ENCODE measurements around the gene TP53AIP1.
"Not testable (repeated sequence)": the region's sequence is repeated elsewhere in the genome, so short reads cannot be mapped to it uniquely, and the experiment has no call there.

TP53AIP1 gene

GRCh38 chr11:128920666-128921065, 22.0 kb downstream of the TP53AIP1 start:
- TF ChIP-seq CTCF (IDR thresholded peaks at IDR 0.05; ENCODE audit: borderline replicate concordance, insufficient read depth, low read depth, low read length) = no peak
- H3K4me3 ChIP-seq (ENCODE audit: low read depth, low read length) = no peak overlapping the region

- H3K4me3 ChIP-seq (ENCODE audit: low read depth, low read length) = not testable (repeated sequence)
These were observed 23.0 kb downstream of the TP53AIP1 start for GRCh38 chr11:128919635-128920034.

GRCh38 chr11:128919216-128919615, 23.5 kb downstream of the TP53AIP1 start:
- H3K4me3 ChIP-seq (ENCODE audit: low read depth, low read length) = no peak overlapping the region
- no peak for TF ChIP-seq CTCF (IDR thresholded peaks at IDR 0.05; ENCODE audit: borderline replicate concordance, insufficient read depth, low read depth, low read length)

- H3K4me3 ChIP-seq (ENCODE audit: low read depth, low read length) = no peak overlapping the region
- no peak for TF ChIP-seq CTCF (IDR thresholded peaks at IDR 0.05; ENCODE audit: borderline replicate concordance, insufficient read depth, low read depth, low read length)
These were observed 25.4 kb downstream of the TP53AIP1 start for GRCh38 chr11:128917144-128917724.

GRCh38 chr11:128916681-128917080, 26.0 kb downstream of the TP53AIP1 start:
- no peak for TF ChIP-seq CTCF (IDR thresholded peaks at IDR 0.05; ENCODE audit: borderline replicate concordance, insufficient read depth, low read depth, low read length)
- no peak overlapping the region for H3K4me3 ChIP-seq (ENCODE audit: low read depth, low read length)

- TF ChIP-seq CTCF (IDR thresholded peaks at IDR 0.05; ENCODE audit: borderline replicate concordance, insufficient read depth, low read depth, low read length) = no peak
- H3K4me3 ChIP-seq (ENCODE audit: low read depth, low read length) = no peak overlapping the region
These were observed 26.6 kb downstream of the TP53AIP1 start for GRCh38 chr11:128916037-128916572.

GRCh38 chr11:128915149-128915521, 27.5 kb downstream of the TP53AIP1 start:
- TF ChIP-seq CTCF (IDR thresholded peaks at IDR 0.05; ENCODE audit: borderline replicate concordance, insufficient read depth, low read depth, low read length) = no peak
- H3K4me3 ChIP-seq (ENCODE audit: low read depth, low read length) = no peak overlapping the region
